ENCODE results near the gene FBXO44.

FBXO44 gene

GRCh38 chr1:11652203-11652780, 2.4 kb upstream of the FBXO44 start:
- Histone ChIP-seq H3K4me3 (replicated peaks; ENCODE audit: insufficient read depth, low read length) (no peak overlapping the region), H3K27me3 (ENCODE audit: insufficient read depth, poor library complexity, severe bottlenecking) (no peaks in the 10 kb centered on the region), H3K27ac (replicated peaks) (no peak overlapping the region)
- TF ChIP-seq SPI1 (IDR thresholded peaks at IDR 0.05; ENCODE audit: borderline replicate concordance, low read depth) (no peak), CTCF (IDR thresholded peaks at IDR 0.05; ENCODE audit: insufficient read depth, low read length) (no peak), POLR2AphosphoS5 (IDR thresholded peaks at IDR 0.05; ENCODE audit: low read depth) (no peak), GABPA (IDR thresholded peaks at IDR 0.05; ENCODE audit: low read depth) (no peak), REST (IDR thresholded peaks at IDR 0.05; ENCODE audit: insufficient replicate concordance, low read depth) (no peak)
- no peak for DNase-seq (ENCODE audit: low read depth in 1 of 2, low spot score in 1 of 2)

GRCh38 chr1:11653101-11653860, 1.4 kb upstream of the FBXO44 start:
- Histone ChIP-seq H3K4me3 (replicated peaks; ENCODE audit: insufficient read depth, low read length) (no peak overlapping the region), H3K27ac (replicated peaks) (no peak overlapping the region), H3K27me3 (ENCODE audit: insufficient read depth, poor library complexity, severe bottlenecking) (no peaks in the 10 kb centered on the region)
- no peak for DNase-seq (ENCODE audit: low read depth in 1 of 2, low spot score in 1 of 2)
- TF ChIP-seq SPI1 (IDR thresholded peaks at IDR 0.05; ENCODE audit: borderline replicate concordance, low read depth), result no peak
- TF ChIP-seq POLR2AphosphoS5 (IDR thresholded peaks at IDR 0.05; ENCODE audit: low read depth), result no peak

GRCh38 chr1:11653861-11654136, 878 bp upstream of the FBXO44 start:
- no peaks in the 10 kb centered on the region for H3K27me3 ChIP-seq (ENCODE audit: insufficient read depth, poor library complexity, severe bottlenecking)
- no peak for TF ChIP-seq POLR2AphosphoS5 (IDR thresholded peaks at IDR 0.05; ENCODE audit: low read depth)
- TF ChIP-seq CTCF (IDR thresholded peaks at IDR 0.05; ENCODE audit: insufficient read depth, low read length), result no peak
- no peak overlapping the region for H3K4me3 ChIP-seq (replicated peaks; ENCODE audit: insufficient read depth, low read length)
- H3K27ac ChIP-seq (replicated peaks), result no peak overlapping the region
- no peak for DNase-seq (ENCODE audit: low read depth in 1 of 2, low spot score in 1 of 2)

- DNase-seq (ENCODE audit: low read depth in 1 of 2, low spot score in 1 of 2), result no peak
- Histone ChIP-seq H3K27me3 (ENCODE audit: insufficient read depth, poor library complexity, severe bottlenecking) (no peaks in the 10 kb centered on the region), H3K4me3 (replicated peaks; ENCODE audit: insufficient read depth, low read length) (peak overlapping the region; percentile 45), H3K27ac (replicated peaks) (no peak overlapping the region)
- TF ChIP-seq GABPA (IDR thresholded peaks at IDR 0.05; ENCODE audit: low read depth) (no peak), POLR2AphosphoS5 (IDR thresholded peaks at IDR 0.05; ENCODE audit: low read depth) (no peak), CTCF (IDR thresholded peaks at IDR 0.05; ENCODE audit: insufficient read depth, low read length) (no peak), SPI1 (IDR thresholded peaks at IDR 0.05; ENCODE audit: borderline replicate concordance, low read depth) (no peak), REST (IDR thresholded peaks at IDR 0.05; ENCODE audit: insufficient replicate concordance, low read depth) (no peak)
Measured at GRCh38 chr1:11654939-11655808, 497 bp downstream of the FBXO44 start.

Measured in HL-60 (cell line).